HG03025 (cell line): Measurements from ENCODE around the gene KBTBD7.

Source experiments
- ATAC-seq: cut with Tn5 transposase; IDR thresholded peaks from one replicate; pipeline ENCODE4 v1.9.1; 2021; ENCODE audit warnings: mild to moderate bottlenecking, moderate library complexity; ENCODE audit not compliant: unreplicated experiment, low FRiP score

KBTBD7 gene, protein sequence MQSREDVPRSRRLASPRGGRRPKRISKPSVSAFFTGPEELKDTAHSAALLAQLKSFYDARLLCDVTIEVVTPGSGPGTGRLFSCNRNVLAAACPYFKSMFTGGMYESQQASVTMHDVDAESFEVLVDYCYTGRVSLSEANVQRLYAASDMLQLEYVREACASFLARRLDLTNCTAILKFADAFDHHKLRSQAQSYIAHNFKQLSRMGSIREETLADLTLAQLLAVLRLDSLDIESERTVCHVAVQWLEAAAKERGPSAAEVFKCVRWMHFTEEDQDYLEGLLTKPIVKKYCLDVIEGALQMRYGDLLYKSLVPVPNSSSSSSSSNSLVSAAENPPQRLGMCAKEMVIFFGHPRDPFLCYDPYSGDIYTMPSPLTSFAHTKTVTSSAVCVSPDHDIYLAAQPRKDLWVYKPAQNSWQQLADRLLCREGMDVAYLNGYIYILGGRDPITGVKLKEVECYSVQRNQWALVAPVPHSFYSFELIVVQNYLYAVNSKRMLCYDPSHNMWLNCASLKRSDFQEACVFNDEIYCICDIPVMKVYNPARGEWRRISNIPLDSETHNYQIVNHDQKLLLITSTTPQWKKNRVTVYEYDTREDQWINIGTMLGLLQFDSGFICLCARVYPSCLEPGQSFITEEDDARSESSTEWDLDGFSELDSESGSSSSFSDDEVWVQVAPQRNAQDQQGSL

DNA sequence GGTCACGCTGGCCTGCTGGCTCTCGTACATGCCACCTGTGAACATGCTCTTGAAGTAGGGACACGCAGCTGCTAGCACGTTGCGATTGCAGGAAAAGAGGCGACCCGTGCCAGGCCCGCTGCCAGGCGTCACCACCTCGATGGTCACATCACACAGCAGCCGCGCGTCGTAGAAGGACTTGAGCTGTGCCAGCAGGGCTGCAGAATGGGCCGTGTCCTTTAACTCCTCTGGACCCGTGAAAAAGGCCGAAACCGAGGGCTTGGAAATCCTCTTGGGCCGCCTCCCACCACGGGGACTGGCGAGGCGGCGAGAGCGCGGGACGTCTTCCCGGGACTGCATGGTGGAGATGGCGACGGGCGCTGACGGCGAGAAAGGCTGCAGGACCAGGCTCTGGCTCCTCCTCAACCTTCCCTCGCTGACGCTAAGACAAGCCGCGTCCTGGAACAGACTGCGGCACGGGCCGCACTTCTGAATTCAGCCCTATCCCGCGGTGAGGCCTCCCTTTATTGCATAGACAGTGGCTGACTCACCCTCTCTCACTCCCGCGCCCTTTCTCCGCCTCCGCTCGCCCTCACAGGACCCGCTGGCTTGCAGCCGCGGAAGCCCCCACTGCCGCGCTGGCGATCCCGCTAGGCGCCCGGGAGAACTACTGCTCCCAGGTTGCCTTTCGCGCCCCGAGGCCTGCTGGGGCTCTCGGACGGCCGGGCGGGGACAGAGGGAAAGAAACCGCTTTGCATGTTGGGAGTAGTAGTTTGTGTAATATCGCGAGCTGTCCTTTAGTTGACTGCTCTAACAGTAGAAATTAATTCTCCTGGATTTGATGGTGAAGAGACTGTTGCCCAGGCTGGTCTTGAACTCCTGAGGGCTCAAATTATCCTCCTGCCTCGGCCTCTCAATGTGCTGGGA, at the start of gene KBTBD7:
KBTBD7 (minus strand) TSS at position 651 of the 906 bp plus-strand sequence; CDS start at position 339, 312 bp downstream.
- peak; percentile 95 for ATAC-seq

DNA sequence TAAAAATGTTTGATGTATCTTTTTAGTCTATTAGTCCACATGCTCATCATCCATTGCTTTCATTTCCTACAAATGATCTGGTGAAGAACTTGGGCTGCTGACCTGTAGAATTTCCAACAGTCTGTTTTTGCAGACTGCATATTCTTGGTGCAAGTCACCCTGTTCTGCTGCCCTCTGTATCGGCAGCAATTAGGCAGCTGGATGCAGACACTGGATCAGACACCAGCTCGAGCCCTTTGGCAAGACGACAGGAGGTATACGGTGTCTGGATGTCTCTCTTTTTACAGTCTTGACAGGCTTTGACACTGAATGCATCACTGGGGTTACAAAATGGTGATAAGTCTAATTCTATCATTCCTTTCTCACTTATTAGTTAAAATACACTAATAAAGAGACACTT, 47.3 kb upstream of the KBTBD7 start:
- ATAC-seq = no peak

DNA sequence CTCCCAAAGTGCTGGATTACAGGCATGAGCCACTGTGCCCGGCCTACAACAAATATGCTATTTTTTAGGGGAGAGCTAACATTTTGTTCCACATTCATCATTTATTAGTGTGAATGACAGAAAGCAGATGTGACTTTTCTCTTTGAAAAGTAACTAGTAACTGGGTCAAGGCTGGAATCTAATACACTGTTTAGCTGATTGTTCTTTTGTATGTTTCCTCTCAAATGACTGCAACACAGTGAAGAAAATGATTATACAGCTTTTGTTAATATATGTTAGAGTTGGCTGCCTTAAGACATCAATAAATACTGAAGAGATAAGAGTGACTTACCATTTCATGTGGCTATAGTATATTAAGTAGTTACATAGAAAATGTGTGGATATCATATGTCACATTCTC, 42.0 kb upstream of the KBTBD7 start:
- no peak for ATAC-seq

DNA sequence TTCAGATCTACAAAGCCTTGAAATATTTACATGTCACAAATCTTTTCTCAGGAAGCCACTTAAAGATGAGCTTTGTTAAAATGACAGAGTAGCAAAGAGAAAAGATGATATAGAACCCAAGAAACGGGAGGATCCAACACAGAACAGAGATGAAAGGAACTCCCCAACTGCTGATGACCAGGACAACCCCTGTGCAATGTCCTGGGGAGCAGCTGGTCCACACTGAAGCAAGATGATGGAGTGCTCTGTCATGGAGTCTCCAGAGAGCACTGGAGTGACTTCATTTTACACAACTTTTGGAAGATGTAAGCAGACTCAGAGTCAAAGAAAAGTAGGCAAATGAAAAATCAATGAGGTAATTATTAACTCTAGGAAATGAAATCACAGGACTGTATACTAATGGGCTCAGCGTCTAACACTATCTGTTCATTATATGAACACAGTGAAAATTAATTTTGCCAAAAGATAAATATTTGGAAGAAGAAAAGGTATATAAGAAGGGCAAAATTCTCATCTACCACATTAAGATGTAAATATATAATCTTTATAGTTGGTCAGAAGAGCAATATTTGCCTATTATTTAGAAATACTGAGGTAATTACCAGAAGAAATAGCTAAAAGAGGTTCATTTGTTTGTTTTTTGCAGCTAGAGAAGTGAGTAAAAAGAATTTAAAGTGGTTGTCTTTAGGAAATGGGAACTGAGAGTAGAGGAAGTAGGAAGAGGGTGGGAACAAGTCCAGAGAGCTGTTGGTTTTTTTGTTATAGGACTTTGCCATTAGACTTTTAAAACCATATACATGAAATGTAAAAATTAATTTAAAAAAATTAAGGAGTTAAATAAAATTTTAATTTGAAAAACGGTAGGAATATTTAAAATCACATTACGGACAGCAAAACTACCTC, 38.5 kb upstream of the KBTBD7 start:
- no peak for ATAC-seq

DNA sequence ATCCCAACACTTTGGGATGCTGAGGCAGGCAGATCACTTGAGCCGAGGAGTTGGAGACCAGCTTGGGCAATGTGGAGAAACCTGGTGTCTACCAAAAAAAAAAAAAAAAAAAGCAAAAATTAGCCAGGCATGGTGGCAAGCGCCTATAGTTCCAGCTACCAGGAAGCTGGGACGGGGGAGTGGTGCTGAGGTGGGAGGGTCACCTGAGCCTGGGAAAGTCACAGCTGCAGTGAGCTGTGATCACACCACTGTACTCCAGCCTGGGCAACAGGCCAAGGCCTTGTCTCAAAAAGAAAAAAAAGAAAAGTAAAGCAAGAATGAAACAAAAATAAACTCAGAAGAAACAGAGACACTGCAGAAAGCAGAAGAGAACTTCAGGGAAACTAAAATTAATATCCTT, 37.4 kb upstream of the KBTBD7 start:
- ATAC-seq = no peak

GRCh38 chr13:41231025-41231677, 36.8 kb upstream of the KBTBD7 start:
- no peak for ATAC-seq

DNA sequence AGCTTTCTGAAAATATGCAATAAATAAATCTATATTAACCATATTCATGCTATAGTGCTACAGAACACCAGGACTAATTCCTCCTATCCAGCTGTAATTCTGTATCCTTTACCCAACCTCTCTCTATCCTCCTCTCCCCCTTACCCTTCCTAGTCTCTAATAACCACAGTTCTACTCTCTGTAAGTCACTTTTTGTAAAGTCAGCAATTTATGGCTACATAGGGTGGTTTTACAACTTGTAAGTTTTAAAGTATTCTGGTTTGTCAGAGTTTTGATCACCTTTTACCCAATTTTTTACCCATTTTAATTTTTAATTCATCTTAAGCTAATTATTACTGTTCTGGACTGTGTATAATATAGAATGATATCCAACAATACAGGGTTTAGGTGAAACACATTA, 35.0 kb upstream of the KBTBD7 start:
- no peak for ATAC-seq

DNA sequence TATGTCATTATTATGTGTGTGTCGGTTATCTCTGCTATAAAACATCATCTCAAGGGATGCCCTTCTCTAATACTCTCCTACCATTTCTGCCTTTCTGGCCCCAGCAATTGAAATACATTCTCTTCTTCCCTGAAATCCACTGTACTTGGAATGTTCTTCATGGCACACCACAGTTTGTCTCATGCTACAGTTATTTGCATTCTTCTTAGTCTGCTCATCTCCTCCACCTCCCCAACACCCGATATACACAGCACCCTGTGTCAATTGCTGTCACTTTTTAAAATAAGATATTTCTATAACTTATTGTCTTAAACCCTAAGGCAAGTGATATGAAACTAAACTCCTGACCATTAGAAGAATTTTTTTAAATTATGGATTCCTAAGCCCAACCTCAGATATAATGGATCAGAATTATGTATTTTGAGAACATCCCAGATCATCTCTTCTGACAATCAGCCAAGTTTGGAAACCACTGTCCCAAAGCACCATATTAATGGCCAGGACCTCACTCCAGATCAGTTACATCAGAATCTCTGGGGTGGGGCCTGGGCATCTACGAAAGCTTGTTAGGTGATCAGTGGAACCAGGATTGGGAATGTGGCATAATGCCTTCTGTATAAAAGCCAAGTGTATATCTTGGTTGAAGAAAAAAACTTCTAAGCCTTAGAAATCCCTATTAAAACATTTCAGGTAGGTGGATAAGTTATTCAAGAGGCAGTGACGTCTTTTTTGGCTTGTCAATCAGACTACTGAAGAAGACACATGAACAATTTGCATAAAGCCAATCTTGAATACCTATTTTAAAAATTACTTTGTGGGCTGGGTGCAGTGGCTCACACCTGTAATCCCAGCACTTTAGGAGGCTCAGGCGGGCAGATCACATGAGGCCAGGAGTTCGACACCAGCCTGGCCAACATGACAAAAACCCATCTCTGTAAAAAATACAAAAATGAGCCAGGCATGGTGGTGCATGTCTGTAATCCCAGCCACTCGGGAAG, 30.0 kb upstream of the KBTBD7 start:
- ATAC-seq = no peak

- ATAC-seq = no peak
These were observed 28.0 kb upstream of the KBTBD7 start for GRCh38 chr13:41222259-41222852.

DNA sequence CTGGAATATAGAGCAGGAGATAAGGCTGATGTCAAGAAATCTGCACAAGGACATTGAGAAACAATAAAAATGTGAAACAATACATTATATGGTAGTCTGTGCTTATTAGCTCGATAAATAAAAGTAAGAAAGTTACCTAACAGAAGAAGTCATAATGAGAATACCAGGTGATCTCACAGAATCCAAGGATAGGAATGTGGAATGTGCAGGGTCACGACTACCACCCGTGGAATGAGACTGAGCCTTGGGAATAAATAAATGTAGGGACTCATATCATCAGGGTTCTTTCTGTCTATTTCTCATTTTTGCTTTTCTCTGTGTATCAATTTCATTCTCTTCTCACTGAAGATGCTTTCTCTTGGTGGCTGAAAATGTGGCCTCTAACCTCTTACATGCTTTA, 26.0 kb upstream of the KBTBD7 start:
- ATAC-seq = no peak

- ATAC-seq = no peak
These were observed 21.8 kb upstream of the KBTBD7 start for GRCh38 chr13:41216160-41216559.

DNA sequence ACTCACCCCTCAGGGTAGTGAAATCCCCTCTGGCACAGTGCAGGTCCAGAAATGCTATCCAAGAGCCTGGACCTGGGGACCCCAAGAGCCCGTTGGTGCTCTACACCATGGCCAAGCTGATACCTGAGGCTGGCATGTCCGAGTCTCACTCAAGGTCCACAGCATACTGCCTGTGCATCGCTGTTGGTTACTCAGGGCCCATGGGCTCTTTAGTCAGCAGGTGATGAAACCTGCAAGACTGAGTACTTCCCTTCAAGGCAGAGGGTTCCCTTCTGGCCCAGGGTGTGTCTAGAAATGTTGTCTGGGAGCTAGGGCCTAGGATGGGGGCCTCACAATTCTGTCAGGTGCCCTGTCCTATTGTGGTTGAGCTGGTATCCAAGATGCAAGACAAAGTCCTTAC, 19.6 kb upstream of the KBTBD7 start:
- ATAC-seq = no peak

GRCh38 chr13:41213316-41213715, 18.9 kb upstream of the KBTBD7 start:
- no peak for ATAC-seq

DNA sequence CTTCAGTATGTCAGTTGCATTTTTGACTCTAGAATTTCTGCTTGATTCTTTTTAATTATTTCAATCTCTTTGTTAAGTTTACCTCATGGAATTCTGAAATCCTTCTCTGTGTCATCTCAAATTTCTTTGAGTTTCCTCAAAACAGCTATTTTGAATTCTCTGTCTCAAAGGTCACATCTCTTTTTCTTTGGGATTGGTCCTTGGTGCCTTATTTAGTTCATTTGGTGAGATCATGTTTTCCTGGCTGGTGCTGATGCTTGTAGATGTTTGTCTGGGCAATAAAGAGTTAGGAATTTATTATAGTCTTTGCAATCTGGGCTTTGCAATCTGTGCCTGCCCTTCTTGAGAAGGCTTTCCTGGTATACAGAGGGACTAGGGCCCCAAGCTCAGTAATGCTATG, 18.5 kb upstream of the KBTBD7 start:
- no peak for ATAC-seq

GRCh38 chr13:41211062-41211461, 16.7 kb upstream of the KBTBD7 start:
- no peak for ATAC-seq

- ATAC-seq = no peak
These were observed 12.1 kb upstream of the KBTBD7 start for GRCh38 chr13:41206467-41206866.

GRCh38 chr13:41203810-41204209, 9.4 kb upstream of the KBTBD7 start:
- no peak for ATAC-seq

DNA sequence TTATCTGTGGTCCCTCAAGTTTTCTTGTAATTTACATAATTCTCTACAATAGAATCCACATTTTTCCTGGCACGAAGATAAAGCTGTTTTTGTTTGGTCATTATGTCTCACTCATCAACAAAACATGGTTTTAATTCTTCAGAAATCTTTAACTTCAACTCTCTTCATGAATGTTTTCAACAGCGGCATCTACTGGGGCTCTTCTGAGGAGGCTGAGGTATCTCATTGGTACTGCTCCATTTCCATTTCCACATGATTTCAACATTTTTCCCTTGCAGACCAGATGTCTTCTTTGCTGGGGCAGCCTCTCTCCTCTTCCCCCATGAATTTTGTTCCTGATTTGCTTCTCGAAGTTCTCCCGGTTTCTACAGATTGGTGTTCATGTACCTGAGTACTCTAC, 5.8 kb upstream of the KBTBD7 start:
- no peak for ATAC-seq
